SU-DHL-6 (cell line): ENCODE data around the gene LIME1.

Source experiments
- H2AFZ ChIP-seq: fragments of 200-600 bp; sonication (generic); 2 replicates; pipeline ENCODE4 v1.6.1; 2014; ENCODE audit warnings: low read depth, mild to moderate bottlenecking, moderate library complexity, mixed read lengths, antibody characterized with exemption, low read length; ENCODE audit not compliant: severe bottlenecking
- H3F3A ChIP-seq: fragments of 200-600 bp; shearing (Covaris generic); 2 replicates; pipeline ENCODE4 v1.6.0; 2016; ENCODE audit warnings: antibody characterized with exemption, mild to moderate bottlenecking; ENCODE audit not compliant: insufficient read depth
- H3K27ac ChIP-seq: fragments of 200-600 bp; sonication (generic); 2 replicates; pipeline ENCODE4 v1.5.1; 2016; ENCODE audit warnings: low read depth, mild to moderate bottlenecking, low read length, moderate library complexity, mixed read lengths
- H3K27me3 ChIP-seq: fragments of 200-600 bp; sonication (generic), shearing (Covaris generic); 2 replicates; pipeline ENCODE4 v1.6.0; 2014; ENCODE audit warnings: mild to moderate bottlenecking, low read length
- H3K36me3 ChIP-seq: fragments of 200-600 bp; sonication (generic); 2 replicates; pipeline ENCODE4 v1.6.1; 2014; ENCODE audit warnings: mild to moderate bottlenecking, low read length, mixed read lengths
- H3K4me2 ChIP-seq: fragments of 300-600, 200-600 bp; shearing (Covaris generic), sonication (generic); 2 replicates; pipeline ENCODE4 v1.6.0; 2014; ENCODE audit warnings: low read length, low read depth, mild to moderate bottlenecking; ENCODE audit not compliant: poor library complexity, severe bottlenecking
- H3K4me3 ChIP-seq: fragments of 200-600 bp; sonication (generic); 2 replicates; pipeline ENCODE4 v1.5.1; 2014; ENCODE audit warnings: antibody characterized with exemption, low read length, mild to moderate bottlenecking, mixed read lengths; ENCODE audit not compliant: insufficient read depth, poor library complexity, severe bottlenecking
- H3K79me2 ChIP-seq: fragments of 200-600 bp; sonication (generic); 2 replicates; pipeline ENCODE4 v1.6.1; 2014; ENCODE audit warnings: mild to moderate bottlenecking, low read length, moderate library complexity; ENCODE audit not compliant: insufficient read depth
- H3K9ac ChIP-seq: fragments of 200-600 bp; sonication (generic); 2 replicates; pipeline ENCODE4 v1.7.0; 2014; ENCODE audit warnings: mild to moderate bottlenecking, low read length
- H3K9me2 ChIP-seq: fragments of 200-600 bp; sonication (generic); replicated peaks from 2 replicates; pipeline ENCODE4 v1.6.1; 2014; ENCODE audit warnings: low read length; ENCODE audit not compliant: insufficient read depth
- H3K9me3 ChIP-seq: fragments of 200-600 bp; sonication (generic); 2 replicates; pipeline ENCODE4 v1.6.1; 2014; ENCODE audit warnings: low read length, mixed read lengths; ENCODE audit not compliant: insufficient read depth
- H4K20me1 ChIP-seq: fragments of 200-600 bp; sonication (generic); 2 replicates; pipeline ENCODE4 v1.6.1; 2014; ENCODE audit warnings: low read depth, mild to moderate bottlenecking, antibody characterized with exemption, low read length, moderate library complexity, mixed read lengths
- CTCF ChIP-seq: fragments of 200-600 bp; sonication (generic); IDR thresholded peaks from one replicate; pipeline ENCODE4 v1.5.1; 2017; ENCODE audit warnings: antibody characterized with exemption, mild to moderate bottlenecking, low read length, moderate library complexity; ENCODE audit not compliant: insufficient read depth, poor library complexity, severe bottlenecking
- EZH2phosphoT487 ChIP-seq: fragments of 200-600 bp; sonication (generic), shearing (Covaris generic); conservative IDR thresholded peaks from 2 replicates; pipeline ENCODE4 v1.6.1; 2018; ENCODE audit warnings: mild to moderate bottlenecking, antibody characterized with exemption, low read length, moderate library complexity, mixed read lengths

LIME1 gene

DNA sequence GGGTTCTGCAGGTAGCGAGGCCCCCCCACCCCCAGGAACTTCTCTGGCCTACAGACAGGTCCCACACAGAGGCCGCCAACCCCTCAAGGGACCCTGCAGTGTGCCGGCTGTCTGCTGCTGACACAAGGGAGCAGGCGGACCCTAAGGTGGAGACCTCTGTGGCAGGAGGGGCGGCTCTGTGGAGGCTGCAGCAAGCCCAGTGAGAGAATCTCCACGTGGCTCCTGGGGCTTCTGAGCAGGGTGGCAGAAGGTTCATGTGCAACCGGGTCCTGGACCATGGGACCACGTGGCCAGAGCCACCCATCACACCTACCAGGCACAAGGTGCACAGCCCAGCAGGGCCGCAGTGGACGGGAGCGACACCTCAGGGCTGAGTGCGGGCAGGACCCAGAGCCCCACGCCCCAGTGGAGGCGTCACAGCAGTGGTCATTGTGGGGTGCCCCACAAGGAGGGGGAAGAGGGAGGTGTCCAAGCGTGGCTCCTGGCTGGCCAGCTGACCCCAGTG lies 32.9 kb upstream of the LIME1 start:
- Histone ChIP-seq H3K79me2 (peaks cover 20% of the 10 kb centered on the region), H3K4me3 (no peak overlapping the region), H3K27ac (no peak overlapping the region), H3K4me2 (no peak overlapping the region), H3K27me3 (no peaks in the 10 kb centered on the region), H3K9me3 (no peaks in the 10 kb centered on the region), H3K9me2 (no peaks in the 10 kb centered on the region), H3K9ac (no peak overlapping the region), H3K36me3 (no peaks in the 10 kb centered on the region), H2AFZ (no peak overlapping the region), H4K20me1 (0 out of 2 replicates have a peak, but pooled peaks cover 4% of the 10 kb centered on the region), H3F3A (no peaks in the 10 kb centered on the region)
- TF ChIP-seq EZH2phosphoT487 (no peak), CTCF (no peak)

DNA sequence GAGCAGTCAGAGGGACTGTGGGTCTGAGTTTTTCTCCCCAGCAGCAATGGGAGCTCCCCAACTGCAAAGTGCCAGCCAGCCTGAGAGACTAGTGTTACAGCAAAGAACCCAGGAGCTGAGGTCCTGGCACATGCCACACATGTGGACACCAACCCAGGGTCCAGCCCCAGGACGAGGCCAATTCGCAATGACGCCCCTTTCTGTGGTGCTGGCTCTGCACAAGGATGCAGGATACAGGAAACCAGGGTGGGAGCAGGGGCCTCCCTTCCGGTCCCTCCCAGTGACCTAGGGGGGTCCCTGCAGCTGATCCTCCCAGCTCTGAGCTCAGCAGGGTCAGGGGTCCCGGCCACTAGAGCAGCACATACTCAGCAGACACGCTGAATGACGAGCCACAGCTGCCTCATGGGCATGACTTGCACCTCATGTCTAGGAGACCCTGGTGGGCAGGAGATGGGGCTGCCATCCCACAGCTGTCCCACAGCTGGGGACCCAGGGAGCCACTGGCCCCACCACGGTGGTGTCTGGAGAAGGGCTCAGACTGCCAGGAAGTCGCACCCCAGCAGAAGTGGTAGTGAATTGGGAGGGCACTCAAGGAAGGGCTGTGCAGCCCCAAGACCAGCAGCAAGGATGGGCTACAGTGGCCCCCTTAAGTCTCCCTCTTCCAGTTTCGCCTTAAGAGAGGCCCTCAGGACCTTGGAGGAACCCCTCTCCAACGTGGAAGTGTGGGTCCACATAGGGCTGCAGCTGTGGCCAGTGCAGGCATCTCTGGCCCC lies 32.3 kb upstream of the LIME1 start:
- Histone ChIP-seq H4K20me1 (0 out of 2 replicates have a peak, but pooled peaks cover 4% of the 10 kb centered on the region), H3K27me3 (no peaks in the 10 kb centered on the region), H3K4me2 (no peak overlapping the region), H3K36me3 (no peaks in the 10 kb centered on the region), H3F3A (no peaks in the 10 kb centered on the region), H3K27ac (no peak overlapping the region), H3K9ac (no peak overlapping the region), H2AFZ (no peak overlapping the region), H3K9me3 (no peaks in the 10 kb centered on the region), H3K79me2 (peaks cover 27% of the 10 kb centered on the region), H3K9me2 (no peaks in the 10 kb centered on the region), H3K4me3 (no peak overlapping the region)
- TF ChIP-seq EZH2phosphoT487 (no peak), CTCF (no peak)

- H3K27ac ChIP-seq = no peak overlapping the region
- H3K79me2 ChIP-seq = peaks cover 31% of the 10 kb centered on the region
- 0 out of 2 replicates have a peak, but pooled peaks cover 4% of the 10 kb centered on the region for H4K20me1 ChIP-seq
- H3F3A ChIP-seq = no peaks in the 10 kb centered on the region
- H3K9me2 ChIP-seq = no peaks in the 10 kb centered on the region
- no peak overlapping the region for H3K9ac ChIP-seq
- no peak overlapping the region for H3K4me2 ChIP-seq
- H3K4me3 ChIP-seq = no peak overlapping the region
- H3K9me3 ChIP-seq = no peaks in the 10 kb centered on the region
- no peaks in the 10 kb centered on the region for H3K36me3 ChIP-seq
- no peak for TF ChIP-seq EZH2phosphoT487
- no peak for TF ChIP-seq CTCF
- no peaks in the 10 kb centered on the region for H3K27me3 ChIP-seq
- no peak overlapping the region for H2AFZ ChIP-seq
Observed at GRCh38 chr20:63704749-63705117, 31.7 kb upstream of the LIME1 start.
